Stimulated activated CD8-positive, alpha-beta memory T cell treated with anti-CD3 and anti-CD28 coated beads, Interleukin-12 subunit alpha, Interleukin-12 subunit beta, amount 100 ng/mL, for 4 hours (primary cell): Measurements from ENCODE around the gene SCMH1.

Experiments used
- DNase-seq: peaks from one replicate; pipeline ENCODE4 v3.0.0-alpha.2; 2020; ENCODE audit warnings: low read depth

The SCMH1 gene

GRCh38 chr1:41097105-41097504 is 145.0 kb downstream of the SCMH1 start:
- no peak for DNase-seq

GRCh38 chr1:41093826-41094225 is 148.3 kb downstream of the SCMH1 start:
- no peak for DNase-seq

GRCh38 chr1:41086921-41087320 is 155.2 kb downstream of the SCMH1 start:
- DNase-seq: no peak

GRCh38 chr1:41078616-41079015 is 163.5 kb downstream of the SCMH1 start:
- DNase-seq: no peak

- no peak for DNase-seq
Measured at GRCh38 chr1:41078193-41078592, 163.9 kb downstream of the SCMH1 start.

- DNase-seq: no peak
Measured at GRCh38 chr1:41073971-41074370, 168.1 kb downstream of the SCMH1 start.

GRCh38 chr1:41072051-41072450 is 170.1 kb downstream of the SCMH1 start:
- DNase-seq: no peak

GRCh38 chr1:41056907-41057306 is 185.2 kb downstream of the SCMH1 start:
- DNase-seq: no peak

GRCh38 chr1:41053316-41053715 is 188.8 kb downstream of the SCMH1 start:
- DNase-seq: no peak

- DNase-seq: no peak
Measured at GRCh38 chr1:41051022-41051421, 191.1 kb downstream of the SCMH1 start.

- DNase-seq: no peak
Measured at GRCh38 chr1:41048540-41048939, 193.6 kb downstream of the SCMH1 start.

GRCh38 chr1:41046347-41046775 is 195.7 kb downstream of the SCMH1 start:
- DNase-seq: no peak

GRCh38 chr1:41045740-41046139 is 196.4 kb downstream of the SCMH1 start:
- no peak for DNase-seq

- DNase-seq: no peak
Measured at GRCh38 chr1:41044187-41044586, 197.9 kb downstream of the SCMH1 start.

GRCh38 chr1:41041614-41042270 is 200.4 kb downstream of the SCMH1 start:
- DNase-seq: no peak

- DNase-seq: no peak
Measured at GRCh38 chr1:41038110-41038509, 204.0 kb downstream of the SCMH1 start.

- DNase-seq: no peak
Measured at GRCh38 chr1:41037116-41037903, 204.8 kb downstream of the SCMH1 start.

- DNase-seq: no peak
Measured at GRCh38 chr1:41033272-41033671, 208.8 kb downstream of the SCMH1 start.

GRCh38 chr1:41032147-41032546 is 210.0 kb downstream of the SCMH1 start:
- no peak for DNase-seq

GRCh38 chr1:41030872-41031616 is 211.1 kb downstream of the SCMH1 start:
- no peak for DNase-seq

- DNase-seq: no peak
Measured at GRCh38 chr1:41028034-41028642, 214.0 kb downstream of the SCMH1 start.
